Colonic mucosa (tissue), 4 donors: ENCODE data around the gene GPD1. TPM values are rescaled to one million over a fixed set of nuclear protein-coding genes. Genes with fewer than 3 reads are reported as not detected.
"Not testable (repeated sequence)": the region's sequence is repeated elsewhere in the genome, so short reads cannot be mapped to it uniquely, and the experiment has no call there.

Experiments
- DNase-seq: peaks from one replicate; pipeline ENCODE4 v3.0.0-alpha.2; 2020
- H3K27ac ChIP-seq: fragments of 200-600 bp; one replicate; pipeline ENCODE4 v1.8.0; 2021
- H3K27me3 ChIP-seq: fragments of 200-600 bp; one replicate; pipeline ENCODE4 v1.8.0; 2021
- H3K36me3 ChIP-seq: fragments of 200-600 bp; one replicate; pipeline ENCODE4 v1.8.0; 2021
- H3K4me1 ChIP-seq: fragments of 200-600 bp; one replicate; pipeline ENCODE4 v1.8.0; 2021; ENCODE audit warnings: mild to moderate bottlenecking
- H3K4me3 ChIP-seq: fragments of 200-600 bp; one replicate; pipeline ENCODE4 v1.8.0; 2021
- H3K9ac ChIP-seq, 2 donors: one replicate each; pipeline ENCODE4 v1.7.0; 2013; ENCODE audit warnings: control low read depth in 2 of 2, low read depth in 2 of 2, low read length in 2 of 2
- H3K9me3 ChIP-seq: fragments of 200-600 bp; one replicate; pipeline ENCODE4 v1.8.0; 2021
- CTCF ChIP-seq: fragments of 200-600 bp; IDR thresholded peaks from one replicate; pipeline ENCODE4 v1.8.0; 2022; ENCODE audit warnings: antibody characterized with exemption, mild to moderate bottlenecking
- intact Hi-C: fragments of 100-400 bp; cut with DNase I; formaldehyde crosslinking; loops from one replicate; pipeline ENCODE4 v1.14.1; 2022
- total RNA-seq, 2 donors: library from RNA; stranded (reverse); fragmentation: NEBNext Ultra II Directional in 1 of 2; extraction: Animal tissue kit (Norgen Biotek cat#: 25700) in 1 of 2; gene quantifications; one replicate each; pipeline ENCODE4 v1.2.1, GENCODE V29; 2021
- donor health status: healthy.
- donor health status: DM: no; HTN: no; CAD: no.
- donor health status: DM: no; HTN: no; CAD: no.

Gene GPD1
- total RNA-seq, 2 donors from 2014 or later: 2.1 to 3.4 TPM

- Histone ChIP-seq H3K27me3 (no peaks in the 10 kb centered on the region), H3K36me3 (no peaks in the 10 kb centered on the region), H3K9ac (no peak overlapping the region), H3K4me1 (no peaks in the 10 kb centered on the region), H3K4me3 (no peak overlapping the region), H3K27ac (no peak overlapping the region), H3K9me3 (no peaks in the 10 kb centered on the region)
- no peak for DNase-seq
- TF ChIP-seq CTCF: no peak
- intact Hi-C loops: no loop called here
These were observed 45.5 kb downstream of the GPD1 start for GRCh38 chr12:50149311-50149710.

- TF ChIP-seq CTCF: no peak
- Histone ChIP-seq H3K4me3 (no peak overlapping the region), H3K27ac (no peak overlapping the region), H3K4me1 (no peaks in the 10 kb centered on the region), H3K9ac (no peak overlapping the region), H3K27me3 (no peaks in the 10 kb centered on the region), H3K9me3 (no peaks in the 10 kb centered on the region), H3K36me3 (no peaks in the 10 kb centered on the region)
- no peak for DNase-seq
- intact Hi-C loops: no loop called here
These were observed 47.4 kb downstream of the GPD1 start for GRCh38 chr12:50151047-50151687.

- H3K27me3 ChIP-seq, H3K36me3 ChIP-seq, H3K9ac ChIP-seq, H3K27ac ChIP-seq, H3K4me3 ChIP-seq, H3K9me3 ChIP-seq, DNase-seq, intact Hi-C loops, H3K4me1 ChIP-seq: not testable (repeated sequence)
These were observed 51.1 kb downstream of the GPD1 start for GRCh38 chr12:50154947-50155346.

DNA sequence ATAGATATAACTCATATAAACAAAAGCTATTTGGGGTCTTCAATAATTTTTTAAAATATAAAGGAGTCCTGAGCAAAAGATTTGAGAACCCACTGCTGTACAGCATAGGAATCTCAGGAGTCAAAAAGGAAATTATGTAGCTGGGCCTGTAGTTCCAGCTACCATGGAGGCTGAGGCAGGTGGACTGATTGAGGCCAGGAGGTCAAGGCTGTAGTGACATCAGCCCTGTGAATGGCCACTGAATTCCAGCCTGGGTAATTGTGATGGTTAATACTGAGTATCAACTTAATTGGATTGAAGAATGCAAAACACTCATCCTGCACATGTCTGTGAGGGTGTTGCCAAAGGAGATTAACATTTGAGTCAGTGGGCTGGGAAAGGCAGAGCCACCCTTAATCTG is 52.8 kb downstream of the GPD1 start:
- H3K4me1 ChIP-seq: no peaks in the 10 kb centered on the region
- H3K9me3 ChIP-seq: no peaks in the 10 kb centered on the region
- intact Hi-C loops: no loop called here
- H3K36me3 ChIP-seq: no peaks in the 10 kb centered on the region
- H3K27me3 ChIP-seq: no peaks in the 10 kb centered on the region
- TF ChIP-seq CTCF: no peak
- H3K27ac ChIP-seq: no peak overlapping the region
- H3K9ac ChIP-seq: no peak overlapping the region
- no peak for DNase-seq
- no peak overlapping the region for H3K4me3 ChIP-seq

DNA sequence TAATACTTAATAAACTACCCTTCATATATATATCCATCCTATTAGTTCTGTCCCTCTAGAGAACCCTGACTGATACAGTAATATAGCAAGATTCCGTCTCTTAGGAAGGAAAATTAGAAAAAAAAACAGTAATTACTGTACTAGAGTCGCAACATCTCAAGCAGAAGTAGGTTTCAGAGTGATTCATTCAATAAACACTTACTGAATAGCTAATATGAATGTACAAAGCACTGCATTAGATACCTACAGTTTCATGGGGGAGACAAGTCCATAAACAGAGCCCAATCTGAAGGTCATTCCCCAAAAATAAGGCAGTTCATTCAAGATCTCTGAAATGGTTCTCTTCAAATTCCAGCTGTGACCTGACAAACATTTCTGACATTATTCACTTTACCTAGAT is 53.5 kb downstream of the GPD1 start:
- Histone ChIP-seq H3K27me3 (no peaks in the 10 kb centered on the region), H3K4me1 (no peaks in the 10 kb centered on the region), H3K4me3 (no peak overlapping the region), H3K36me3 (no peaks in the 10 kb centered on the region), H3K27ac (no peak overlapping the region), H3K9me3 (no peaks in the 10 kb centered on the region), H3K9ac (no peak overlapping the region)
- no peak for DNase-seq
- intact Hi-C loops: no loop called here
- no peak for TF ChIP-seq CTCF

- DNase-seq: no peak
- no peak for TF ChIP-seq CTCF
- Histone ChIP-seq H3K27ac (no peak overlapping the region), H3K9me3 (no peaks in the 10 kb centered on the region), H3K4me1 (no peaks in the 10 kb centered on the region), H3K9ac (no peak overlapping the region), H3K27me3 (no peaks in the 10 kb centered on the region), H3K4me3 (no peak overlapping the region), H3K36me3 (no peaks in the 10 kb centered on the region)
- intact Hi-C loops: no loop called here
These were observed 56.8 kb downstream of the GPD1 start for GRCh38 chr12:50160643-50161042.

Other genes starting within 250 kb of the GPD1 start
- 1 to 10 TPM; 2.8 to 3.6 TPM for gene FAIM2, start 200.1 kb upstream of the GPD1 start, total RNA-seq
- not detected for gene AQP2, start 153.3 kb upstream of the GPD1 start, total RNA-seq
- gene AQP5, start 142.1 kb upstream of the GPD1 start, total RNA-seq: not detected
- gene AQP6, start 131.1 kb upstream of the GPD1 start, total RNA-seq: not detected
- 10 to 100 TPM; 36.2 to 83.8 TPM for gene RACGAP1, start 78.5 kb upstream of the GPD1 start, total RNA-seq
- gene ASIC1, start 46.4 kb upstream of the GPD1 start, total RNA-seq: 1 to 10 TPM; 1.0 to 1.1 TPM
- 10 to 100 TPM; 30.6 to 43.9 TPM for gene SMARCD1, start 18.7 kb upstream of the GPD1 start, total RNA-seq
- gene COX14, start 8.2 kb downstream of the GPD1 start, total RNA-seq: 10 to 100 TPM; 74.4 to 86.8 TPM
- gene CERS5, start 63.4 kb downstream of the GPD1 start, total RNA-seq: 10 to 100 TPM; 17.6 to 19.4 TPM
- gene LIMA1, start 179.5 kb downstream of the GPD1 start, total RNA-seq: 100 to 1,000 TPM; 228 to 385 TPM